SK-N-MC (cell line): ENCODE results near the gene KIAA2012.

Experiments used
- EZH2 ChIP-seq: fragments of 200-600 bp; sonication (generic); IDR thresholded peaks from one replicate; pipeline ENCODE4 v1.6.1; 2017; ENCODE audit warnings: antibody characterized with exemption
- FOXP2 ChIP-seq: optimal IDR thresholded peaks from 2 replicates; pipeline ENCODE3; 2011; ENCODE audit warnings: mild to moderate bottlenecking, moderate library complexity; ENCODE audit not compliant: insufficient read depth; ENCODE audit errors: extremely low read length, control extremely low read depth
- POLR2AphosphoS5 ChIP-seq: IDR thresholded peaks from 2 replicates; pipeline ENCODE4 v1.6.1; 2012; ENCODE audit warnings: mild to moderate bottlenecking, low read depth, low read length, borderline replicate concordance

GRCh38 chr2:202149936-202150335 is 76.9 kb downstream of the KIAA2012 start:
- TF ChIP-seq POLR2AphosphoS5 (no peak), EZH2 (no peak), FOXP2 (no peak)
